Caco-2 (cell line): ENCODE results near the gene VPS13D. TPM values are rescaled to one million over a fixed set of nuclear protein-coding genes. Genes with fewer than 3 reads are reported as not detected.

Experiments
- BruUV-seq: library from RNA; stranded (reverse); fragments of 400-500 nt; replicated peaks from 2 replicates; lab custom pipeline; 2021; lab: Mats Ljungman, UMichigan
- CTCF ChIA-PET: fragments of 300-600 bp; sonication (Branson Sonifier 250); formaldehyde crosslinking; loops from one replicate; lab custom pipeline; 2022; ENCODE audit warnings: antibody characterized with exemption; lab: Charles Lee
- POLR2A ChIA-PET: fragments of 300-600 bp; sonication (Branson Sonifier 250); formaldehyde crosslinking; loops from one replicate; lab custom pipeline; 2022; ENCODE audit warnings: antibody characterized with exemption; lab: Charles Lee
- DNase-seq, 2 experiments: peaks; one replicate each; pipeline versions ENCODE4 v3.0.0 to v3.0.0-alpha.2; 2020 to 2022
- H3K27me3 ChIP-seq: replicated peaks from 2 replicates; pipeline ENCODE4 v1.6.0; 2011; ENCODE audit warnings: low read length; ENCODE audit not compliant: control insufficient read depth, insufficient read depth
- H3K36me3 ChIP-seq: 2 replicates; pipeline ENCODE4 v1.5.1; 2011; ENCODE audit warnings: low read length; ENCODE audit not compliant: control insufficient read depth, insufficient read depth
- H3K4me1 ChIP-seq: fragments of 250-450 bp; sonication (Bioruptor Pico); 2 replicates; pipeline ENCODE4 v1.5.1; 2020; ENCODE audit warnings: mild to moderate bottlenecking
- H3K4me3 ChIP-seq: 2 replicates; pipeline ENCODE4 v1.5.1; 2011; ENCODE audit warnings: low read depth, mild to moderate bottlenecking, control low read depth, low read length
- H3K9me3 ChIP-seq: fragments of 250-450 bp; sonication (Bioruptor Pico); 2 replicates; pipeline ENCODE4 v1.5.1; 2020; ENCODE audit warnings: mild to moderate bottlenecking, moderate library complexity
- H3K27ac Mint-ChIP-seq: one replicate; pipeline ENCODE4 v1.8.0; 2022; ENCODE audit warnings: mixed read lengths; ENCODE audit not compliant: unreplicated experiment
- H3K27me3 Mint-ChIP-seq: one replicate; pipeline ENCODE4 v1.8.0; 2022; ENCODE audit warnings: mixed read lengths; ENCODE audit not compliant: insufficient read depth, unreplicated experiment
- H3K36me3 Mint-ChIP-seq: one replicate; pipeline ENCODE4 v1.8.0; 2022; ENCODE audit warnings: mild to moderate bottlenecking, mixed read lengths; ENCODE audit not compliant: insufficient read depth, unreplicated experiment
- H3K4me1 Mint-ChIP-seq: one replicate; pipeline ENCODE4 v1.8.0; 2022; ENCODE audit warnings: low read depth, mixed read lengths; ENCODE audit not compliant: unreplicated experiment
- H3K4me3 Mint-ChIP-seq: one replicate; pipeline ENCODE4 v1.8.0; 2022; ENCODE audit warnings: mild to moderate bottlenecking, moderate library complexity, mixed read lengths; ENCODE audit not compliant: unreplicated experiment
- H3K9me3 Mint-ChIP-seq: one replicate; pipeline ENCODE4 v1.8.0; 2022; ENCODE audit warnings: mixed read lengths; ENCODE audit not compliant: unreplicated experiment
- CTCF ChIP-seq, 2 experiments: fragments of 200-600 bp in 1 of 2; IDR thresholded peaks; 1 replicate in 1 of 2; 2 replicates in 1 of 2; pipeline versions ENCODE4 v1.5.1 to v1.8.0; 2011 to 2022; ENCODE audit warnings: antibody characterized with exemption in 1 of 2, control low read depth in 1 of 2, inconsistent platforms in 1 of 2, low read depth in 1 of 2, low read length in 1 of 2, mild to moderate bottlenecking in 1 of 2, moderate library complexity in 1 of 2; ENCODE audit not compliant: insufficient read depth in 1 of 2, severe bottlenecking in 1 of 2, unreplicated experiment in 1 of 2
- intact Hi-C: fragments of 100-400 bp; cut with micrococcal nuclease; formaldehyde crosslinking; loops from one replicate; pipeline ENCODE4 v1.10.0; 2022; ENCODE audit not compliant: unreplicated experiment
- total RNA-seq: library from RNA; stranded (reverse); gene quantifications from 2 replicates; pipeline ENCODE4 v1.2.3, GENCODE V29; 2022

Gene VPS13D
- total RNA-seq, 1 experiment from 2014 or later = 25.6 TPM

- H3K9me3 Mint-ChIP-seq = no peaks in the 10 kb centered on the region
- Histone ChIP-seq H3K4me1 (no peaks in the 10 kb centered on the region), H3K36me3 (no peaks in the 10 kb centered on the region), H3K9me3 (no peaks in the 10 kb centered on the region), H3K4me3 (no peak overlapping the region), H3K27me3 (no peaks in the 10 kb centered on the region)
- no peak for TF ChIP-seq CTCF (IDR thresholded peaks at IDR 0.05; ENCODE audit: insufficient read depth in 1 of 2, low read depth in 1 of 2, low read length in 1 of 2, severe bottlenecking in 1 of 2, unreplicated experiment in 1 of 2)
- ChIA-PET CTCF (no interaction called here), POLR2A (no interaction called here)
- intact Hi-C loops = no loop called here
- no peak overlapping the region for H3K27ac Mint-ChIP-seq
- H3K4me1 Mint-ChIP-seq = peaks cover 6% of the 10 kb centered on the region
- H3K27me3 Mint-ChIP-seq = no peaks in the 10 kb centered on the region
- no TSS peak for BruUV-seq
- DNase-seq = no peak
- H3K36me3 Mint-ChIP-seq = peaks cover 23% of the 10 kb centered on the region
- H3K4me3 Mint-ChIP-seq = no peak overlapping the region
Measured at GRCh38 chr1:12296623-12297022, 66.8 kb downstream of the VPS13D start.

GRCh38 chr1:12300706-12301105 lies 70.9 kb downstream of the VPS13D start:
- Mint-ChIP-seq H3K36me3 (peaks cover 27% of the 10 kb centered on the region), H3K4me3 (no peak overlapping the region), H3K27me3 (no peaks in the 10 kb centered on the region), H3K27ac (no peak overlapping the region), H3K4me1 (peaks cover 6% of the 10 kb centered on the region), H3K9me3 (no peaks in the 10 kb centered on the region)
- no peaks in the 10 kb centered on the region for H3K36me3 ChIP-seq
- BruUV-seq = no TSS peak
- H3K9me3 ChIP-seq = no peaks in the 10 kb centered on the region
- DNase-seq = no peak
- H3K27me3 ChIP-seq = no peaks in the 10 kb centered on the region
- TF ChIP-seq CTCF (IDR thresholded peaks at IDR 0.05; ENCODE audit: insufficient read depth in 1 of 2, low read depth in 1 of 2, low read length in 1 of 2, severe bottlenecking in 1 of 2, unreplicated experiment in 1 of 2) = no peak
- ChIA-PET CTCF (no interaction called here), POLR2A (interaction anchor here (0.5 kb wide), 1 partner anchor 314 kb away, joined by 10 read pairs; no protein-coding TSS in a partner anchor)
- no peaks in the 10 kb centered on the region for H3K4me1 ChIP-seq
- H3K4me3 ChIP-seq = no peak overlapping the region
- intact Hi-C loops = no loop called here

GRCh38 chr1:12301518-12302237 lies 71.8 kb downstream of the VPS13D start:
- CTCF ChIA-PET = interaction anchor here (0.5 kb wide), 1 partner anchor 1319 kb away, joined by 3 read pairs; no protein-coding TSS in a partner anchor

More at GRCh38 chr1:12301518-12302237, 71.8 kb downstream of the VPS13D start:
- POLR2A ChIA-PET = no interaction called here
- peaks cover 6% of the 10 kb centered on the region for H3K4me1 Mint-ChIP-seq
- no peaks in the 10 kb centered on the region for H3K27me3 ChIP-seq
- no peaks in the 10 kb centered on the region for H3K4me1 ChIP-seq
- H3K9me3 ChIP-seq = no peaks in the 10 kb centered on the region; the same call in 1 of the 2 replicates
- H3K4me3 Mint-ChIP-seq = no peak overlapping the region
- peaks cover 1% of the 10 kb centered on the region; the same call in 1 of the 2 replicates for H3K36me3 ChIP-seq
- intact Hi-C loops = no loop called here
- no peaks in the 10 kb centered on the region for H3K9me3 Mint-ChIP-seq
- peaks cover 32% of the 10 kb centered on the region for H3K36me3 Mint-ChIP-seq
- DNase-seq = no peak
- no peak overlapping the region for H3K27ac Mint-ChIP-seq
- no peaks in the 10 kb centered on the region for H3K27me3 Mint-ChIP-seq
- BruUV-seq = no TSS peak
- no peak for TF ChIP-seq CTCF (IDR thresholded peaks at IDR 0.05; ENCODE audit: insufficient read depth in 1 of 2, low read depth in 1 of 2, low read length in 1 of 2, severe bottlenecking in 1 of 2, unreplicated experiment in 1 of 2)
- H3K4me3 ChIP-seq = no peak overlapping the region
